ENCODE measurements around the gene ALDH4A1.
"Not testable (repeated sequence)": the region's sequence is repeated elsewhere in the genome, so short reads cannot be mapped to it uniquely, and the experiment has no call there.

The ALDH4A1 gene

DNA sequence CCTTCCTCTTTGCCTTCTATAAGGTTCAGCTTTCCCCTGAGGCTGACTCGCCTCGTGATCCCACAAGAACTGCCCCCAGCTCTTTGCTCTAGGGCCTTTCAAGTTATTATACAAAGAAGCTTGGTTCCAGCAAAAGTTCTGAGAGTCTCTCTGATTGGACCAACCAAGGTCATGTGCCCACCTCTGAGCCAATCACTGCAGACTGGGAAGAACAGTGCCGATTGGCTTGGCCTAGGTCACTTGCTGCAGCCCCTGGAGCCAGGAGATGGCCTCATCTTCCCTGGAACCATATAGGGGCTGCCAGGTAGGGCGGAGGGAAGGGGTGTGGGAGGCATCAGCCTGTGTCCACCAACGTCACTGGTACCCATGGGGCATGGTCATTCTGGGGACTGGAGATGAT, 65.7 kb downstream of the ALDH4A1 start:
- H2BK120ac ChIP-seq (ENCODE audit: low read depth, low read length): no peak overlapping the region
- no peaks in the 10 kb centered on the region for H3K79me2 ChIP-seq (ENCODE audit: control insufficient read depth, insufficient read depth, low read length)
- no peak overlapping the region for H3K18ac ChIP-seq (ENCODE audit: low read length)
- no peak overlapping the region for H3K23ac ChIP-seq (ENCODE audit: low read length)
- no peaks in the 10 kb centered on the region for H3K36me3 ChIP-seq (ENCODE audit: control insufficient read depth, insufficient read depth, low read length)
- H4K5ac ChIP-seq (ENCODE audit: low read length): no peak overlapping the region
- H3K56ac ChIP-seq (ENCODE audit: low read length): no peak overlapping the region
- no peak overlapping the region for H3K4me3 ChIP-seq (ENCODE audit: low read length)
- H3K4me1 ChIP-seq (ENCODE audit: control insufficient read depth, low read depth, low read length): no peaks in the 10 kb centered on the region
- H2BK5ac ChIP-seq (ENCODE audit: low read length): no peak overlapping the region
- no peak overlapping the region for H3K4me2 ChIP-seq (ENCODE audit: low read length)
- no peak overlapping the region for H3K27ac ChIP-seq (ENCODE audit: low read depth, low read length)
- DNase-seq: peak; percentile 35
- H3K27me3 ChIP-seq (ENCODE audit: insufficient read depth, low read length, poor library complexity): no peaks in the 10 kb centered on the region
- H3K79me1 ChIP-seq (ENCODE audit: low read length): no peaks in the 10 kb centered on the region
- no peak overlapping the region for H2AK5ac ChIP-seq (ENCODE audit: low read length)
- H3K9ac ChIP-seq (ENCODE audit: low read length): no peak overlapping the region
- WGBS (ENCODE audit: extremely low coverage, insufficient coverage, low lambda C conversion rate): no CpG with 5 or more reads among the region's 5 CpGs
- no peak overlapping the region for H3K4ac ChIP-seq (ENCODE audit: low read depth, low read length)
- H4K8ac ChIP-seq (ENCODE audit: low read depth, low read length): no peak overlapping the region
- H2BK15ac ChIP-seq (replicated peaks; ENCODE audit: low read depth): no peak overlapping the region

DNA sequence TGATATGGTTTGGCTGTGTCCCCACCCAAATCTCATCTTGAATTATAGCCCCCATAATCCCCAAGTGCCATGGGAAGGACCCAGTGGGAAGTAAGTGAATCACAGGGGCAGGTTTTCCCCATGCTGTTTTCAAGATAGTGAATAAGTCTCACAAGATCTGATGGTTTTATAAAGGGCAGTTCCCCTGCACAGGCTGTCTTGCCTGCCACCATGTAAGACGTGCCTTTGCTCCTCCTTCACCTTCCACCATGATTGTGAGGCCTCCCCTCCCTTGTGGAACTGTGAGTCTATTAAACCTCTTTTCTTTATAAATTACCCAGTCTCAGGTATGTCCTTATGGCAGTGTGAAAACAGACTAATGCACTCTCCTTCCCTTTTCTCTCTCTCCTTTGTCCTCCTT, 70.0 kb downstream of the ALDH4A1 start:
- not testable (repeated sequence) for H3K4me3 ChIP-seq (ENCODE audit: low read length); H3K79me2 ChIP-seq (ENCODE audit: control insufficient read depth, insufficient read depth, low read length); H4K8ac ChIP-seq (ENCODE audit: low read depth, low read length); H3K79me1 ChIP-seq (ENCODE audit: low read length); H3K18ac ChIP-seq (ENCODE audit: low read length); H3K4me1 ChIP-seq (ENCODE audit: control insufficient read depth, low read depth, low read length); H3K4ac ChIP-seq (ENCODE audit: low read depth, low read length); H3K36me3 ChIP-seq (ENCODE audit: control insufficient read depth, insufficient read depth, low read length); H3K23ac ChIP-seq (ENCODE audit: low read length); H2AK5ac ChIP-seq (ENCODE audit: low read length); H2BK120ac ChIP-seq (ENCODE audit: low read depth, low read length); H3K27ac ChIP-seq (ENCODE audit: low read depth, low read length); H2BK15ac ChIP-seq (replicated peaks; ENCODE audit: low read depth); H3K27me3 ChIP-seq (ENCODE audit: insufficient read depth, low read length, poor library complexity); DNase-seq; H3K9ac ChIP-seq (ENCODE audit: low read length); H2BK5ac ChIP-seq (ENCODE audit: low read length); H3K56ac ChIP-seq (ENCODE audit: low read length); H3K4me2 ChIP-seq (ENCODE audit: low read length); H4K5ac ChIP-seq (ENCODE audit: low read length)
- no CpG with 5 or more reads among the region's 1 CpG for WGBS (ENCODE audit: extremely low coverage, insufficient coverage, low lambda C conversion rate)

DNA sequence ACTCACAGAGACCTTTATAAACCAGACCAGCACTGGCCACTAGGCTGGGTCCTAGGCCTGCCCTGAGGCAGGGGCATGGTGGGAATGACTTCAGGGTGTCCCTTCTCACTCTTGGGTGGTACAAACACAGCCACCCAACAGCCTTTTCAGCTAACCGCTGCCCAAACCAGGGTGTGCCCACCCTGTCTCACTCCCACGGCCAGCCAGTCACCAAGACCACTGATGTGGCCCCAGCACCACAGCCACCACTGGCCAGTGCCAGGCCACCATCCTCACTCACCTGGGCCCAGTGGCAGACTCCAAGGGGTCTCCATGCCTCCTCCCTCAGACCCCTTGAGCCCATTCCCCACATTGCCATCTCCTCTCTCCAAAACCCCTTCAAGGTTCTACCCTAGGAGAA, 70.7 kb downstream of the ALDH4A1 start:
- H3K4me1 ChIP-seq (ENCODE audit: control insufficient read depth, low read depth, low read length): no peaks in the 10 kb centered on the region
- H3K36me3 ChIP-seq (ENCODE audit: control insufficient read depth, insufficient read depth, low read length): no peaks in the 10 kb centered on the region
- H3K23ac ChIP-seq (ENCODE audit: low read length): no peak overlapping the region
- no peak overlapping the region for H4K5ac ChIP-seq (ENCODE audit: low read length)
- no peak overlapping the region for H2BK5ac ChIP-seq (ENCODE audit: low read length)
- no peak overlapping the region for H3K4ac ChIP-seq (ENCODE audit: low read depth, low read length)
- H3K79me1 ChIP-seq (ENCODE audit: low read length): no peaks in the 10 kb centered on the region
- H3K9ac ChIP-seq (ENCODE audit: low read length): no peak overlapping the region
- H3K18ac ChIP-seq (ENCODE audit: low read length): no peak overlapping the region
- no peak overlapping the region for H3K4me3 ChIP-seq (ENCODE audit: low read length)
- peak overlapping the region; percentile 15 for H3K56ac ChIP-seq (ENCODE audit: low read length)
- H3K4me2 ChIP-seq (ENCODE audit: low read length): no peak overlapping the region
- no peak for DNase-seq
- H3K79me2 ChIP-seq (ENCODE audit: control insufficient read depth, insufficient read depth, low read length): no peaks in the 10 kb centered on the region
- no peak overlapping the region for H2AK5ac ChIP-seq (ENCODE audit: low read length)
- H2BK15ac ChIP-seq (replicated peaks; ENCODE audit: low read depth): no peak overlapping the region
- H3K27me3 ChIP-seq (ENCODE audit: insufficient read depth, low read length, poor library complexity): no peaks in the 10 kb centered on the region
- no CpG with 5 or more reads among the region's 2 CpGs for WGBS (ENCODE audit: extremely low coverage, insufficient coverage, low lambda C conversion rate)
- no peak overlapping the region for H2BK120ac ChIP-seq (ENCODE audit: low read depth, low read length)
- no peak overlapping the region for H3K27ac ChIP-seq (ENCODE audit: low read depth, low read length)
- no peak overlapping the region for H4K8ac ChIP-seq (ENCODE audit: low read depth, low read length)

DNA sequence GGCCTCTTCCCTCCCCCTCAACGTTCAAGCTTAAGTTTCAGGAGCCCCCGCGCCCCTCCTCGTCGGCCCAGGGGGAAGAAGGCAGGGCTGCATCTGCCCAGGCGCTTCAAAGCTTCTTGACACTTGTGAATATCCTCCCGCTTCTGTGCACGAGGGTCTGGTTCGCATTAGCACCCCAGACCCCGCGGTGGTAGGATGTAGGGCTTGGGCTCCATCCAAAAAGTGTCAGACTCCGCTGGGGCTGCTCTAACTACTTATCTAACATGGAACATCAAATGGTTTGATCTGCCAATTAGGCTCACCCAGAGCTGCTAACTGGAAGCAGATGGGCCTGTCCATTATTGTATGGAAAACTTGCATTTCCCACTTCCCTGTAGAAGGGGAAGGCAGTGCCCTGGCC, 71.8 kb downstream of the ALDH4A1 start:
- WGBS (ENCODE audit: extremely low coverage, insufficient coverage, low lambda C conversion rate): no CpG with 5 or more reads among the region's 12 CpGs
- DNase-seq: peak; percentile 47
- no peak overlapping the region for H3K23ac ChIP-seq (ENCODE audit: low read length)

DNA sequence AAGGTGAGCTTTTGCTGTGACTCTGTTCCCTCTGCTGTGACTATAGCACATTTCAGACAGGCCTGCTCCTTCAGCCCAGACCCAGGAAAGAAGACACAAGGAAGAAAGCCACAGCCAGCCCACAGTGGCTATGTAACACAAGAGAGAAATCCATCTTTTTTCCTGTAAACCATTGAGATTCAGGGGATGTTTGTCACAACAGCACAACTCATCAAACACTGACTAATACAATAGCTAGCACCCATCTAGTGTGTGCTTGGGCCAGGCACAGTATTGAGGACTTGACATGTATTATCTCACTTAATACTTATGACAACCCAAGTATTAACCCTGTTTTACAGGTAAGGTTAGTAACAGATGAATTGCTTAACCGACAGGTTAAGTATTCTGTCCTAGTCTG, 72.7 kb downstream of the ALDH4A1 start:
- no peak overlapping the region for H2BK15ac ChIP-seq (replicated peaks; ENCODE audit: low read depth)
- WGBS (ENCODE audit: extremely low coverage, insufficient coverage, low lambda C conversion rate): no CpG with 5 or more reads among the region's 1 CpG
- H3K4me3 ChIP-seq (ENCODE audit: low read length): no peak overlapping the region
- no peaks in the 10 kb centered on the region for H3K36me3 ChIP-seq (ENCODE audit: control insufficient read depth, insufficient read depth, low read length)
- no peaks in the 10 kb centered on the region for H3K27me3 ChIP-seq (ENCODE audit: insufficient read depth, low read length, poor library complexity)
- no peak overlapping the region for H3K9ac ChIP-seq (ENCODE audit: low read length)
- H2BK5ac ChIP-seq (ENCODE audit: low read length): no peak overlapping the region
- H3K27ac ChIP-seq (ENCODE audit: low read depth, low read length): no peak overlapping the region
- H3K18ac ChIP-seq (ENCODE audit: low read length): no peak overlapping the region
- H3K4me2 ChIP-seq (ENCODE audit: low read length): no peak overlapping the region
- H3K4me1 ChIP-seq (ENCODE audit: control insufficient read depth, low read depth, low read length): no peaks in the 10 kb centered on the region
- H3K56ac ChIP-seq (ENCODE audit: low read length): no peak overlapping the region
- no peak overlapping the region for H2BK120ac ChIP-seq (ENCODE audit: low read depth, low read length)
- H3K4ac ChIP-seq (ENCODE audit: low read depth, low read length): no peak overlapping the region
- H4K8ac ChIP-seq (ENCODE audit: low read depth, low read length): no peak overlapping the region
- DNase-seq: no peak
- no peak overlapping the region for H4K5ac ChIP-seq (ENCODE audit: low read length)
- H3K23ac ChIP-seq (ENCODE audit: low read length): no peak overlapping the region
- no peak overlapping the region for H2AK5ac ChIP-seq (ENCODE audit: low read length)
- no peaks in the 10 kb centered on the region for H3K79me2 ChIP-seq (ENCODE audit: control insufficient read depth, insufficient read depth, low read length)
- no peaks in the 10 kb centered on the region for H3K79me1 ChIP-seq (ENCODE audit: low read length)

More for the DNA sequence above, 71.8 kb downstream of the ALDH4A1 start:
- Histone ChIP-seq H4K8ac (ENCODE audit: low read depth, low read length) (no peak overlapping the region), H3K27me3 (ENCODE audit: insufficient read depth, low read length, poor library complexity) (no peaks in the 10 kb centered on the region), H2BK15ac (replicated peaks; ENCODE audit: low read depth) (no peak overlapping the region), H3K4me2 (ENCODE audit: low read length) (no peak overlapping the region), H4K5ac (ENCODE audit: low read length) (no peak overlapping the region), H3K4me3 (ENCODE audit: low read length) (no peak overlapping the region), H3K9ac (ENCODE audit: low read length) (no peak overlapping the region), H3K18ac (ENCODE audit: low read length) (no peak overlapping the region), H2AK5ac (ENCODE audit: low read length) (no peak overlapping the region), H2BK5ac (ENCODE audit: low read length) (no peak overlapping the region), H3K79me1 (ENCODE audit: low read length) (no peaks in the 10 kb centered on the region), H3K79me2 (ENCODE audit: control insufficient read depth, insufficient read depth, low read length) (no peaks in the 10 kb centered on the region), H3K56ac (ENCODE audit: low read length) (no peak overlapping the region), H3K4me1 (ENCODE audit: control insufficient read depth, low read depth, low read length) (no peaks in the 10 kb centered on the region), H2BK120ac (ENCODE audit: low read depth, low read length) (no peak overlapping the region), H3K4ac (ENCODE audit: low read depth, low read length) (no peak overlapping the region), H3K27ac (ENCODE audit: low read depth, low read length) (no peak overlapping the region), H3K36me3 (ENCODE audit: control insufficient read depth, insufficient read depth, low read length) (no peaks in the 10 kb centered on the region)

DNA sequence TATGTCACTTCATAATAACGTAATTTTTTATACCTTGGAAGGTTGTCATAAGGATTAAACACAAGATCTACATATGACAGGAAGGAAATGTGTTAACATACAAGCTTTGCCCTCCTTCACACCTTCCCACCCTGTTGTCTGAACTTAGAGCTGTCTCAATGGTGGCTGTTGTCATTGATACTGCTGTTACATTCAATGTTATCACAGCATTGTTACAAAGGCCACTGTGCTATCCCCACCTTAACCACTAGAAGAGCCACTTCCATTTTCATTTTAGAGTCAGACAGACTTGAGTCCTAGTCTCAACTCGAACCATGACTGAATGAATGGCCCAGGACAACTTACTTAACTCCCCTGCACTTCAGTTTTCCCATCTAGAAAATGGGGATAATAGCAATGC, 74.1 kb downstream of the ALDH4A1 start:
- H3K4me2 ChIP-seq (ENCODE audit: low read length): no peak overlapping the region
- no peaks in the 10 kb centered on the region for H3K79me2 ChIP-seq (ENCODE audit: control insufficient read depth, insufficient read depth, low read length)
- no peak overlapping the region for H4K5ac ChIP-seq (ENCODE audit: low read length)
- H2BK15ac ChIP-seq (replicated peaks; ENCODE audit: low read depth): no peak overlapping the region
- no peak overlapping the region for H3K9ac ChIP-seq (ENCODE audit: low read length)
- no peak overlapping the region for H3K4me3 ChIP-seq (ENCODE audit: low read length)
- no peak overlapping the region for H2BK120ac ChIP-seq (ENCODE audit: low read depth, low read length)
- H3K4me1 ChIP-seq (ENCODE audit: control insufficient read depth, low read depth, low read length): no peaks in the 10 kb centered on the region
- no peak overlapping the region for H3K18ac ChIP-seq (ENCODE audit: low read length)
- no CpG with 5 or more reads among the region's 2 CpGs for WGBS (ENCODE audit: extremely low coverage, insufficient coverage, low lambda C conversion rate)
- H3K27ac ChIP-seq (ENCODE audit: low read depth, low read length): no peak overlapping the region
- no peak overlapping the region for H2AK5ac ChIP-seq (ENCODE audit: low read length)
- no peaks in the 10 kb centered on the region for H3K36me3 ChIP-seq (ENCODE audit: control insufficient read depth, insufficient read depth, low read length)
- H3K4ac ChIP-seq (ENCODE audit: low read depth, low read length): no peak overlapping the region
- no peak overlapping the region for H4K8ac ChIP-seq (ENCODE audit: low read depth, low read length)
- no peak overlapping the region for H3K56ac ChIP-seq (ENCODE audit: low read length)
- H3K23ac ChIP-seq (ENCODE audit: low read length): no peak overlapping the region
- no peak overlapping the region for H2BK5ac ChIP-seq (ENCODE audit: low read length)
- no peaks in the 10 kb centered on the region for H3K79me1 ChIP-seq (ENCODE audit: low read length)
- H3K27me3 ChIP-seq (ENCODE audit: insufficient read depth, low read length, poor library complexity): no peaks in the 10 kb centered on the region
- DNase-seq: no peak
